T-helper 1 cell treated with Interleukin-12 subunit alpha and Interleukin-12 subunit beta and Interleukin-4 antibody, amounts not matched to agents 30 μg/mL and 1 μg/mL, for 36 hours (primary cell): ENCODE results near the gene CC2D1B.
A peak's percentile ranks its signal among the peaks of the same experiment; 100 is the strongest.

Experiments
- H3K27ac Mint-ChIP-seq: one replicate; pipeline ENCODE4 v1.8.0; 2021; ENCODE audit warnings: mild to moderate bottlenecking, mixed read lengths
- H3K27me3 Mint-ChIP-seq: one replicate; pipeline ENCODE4 v1.8.0; 2021; ENCODE audit warnings: low read depth, mixed read lengths
- H3K36me3 Mint-ChIP-seq: one replicate; pipeline ENCODE4 v1.8.0; 2021; ENCODE audit warnings: low read depth, mixed read lengths
- H3K4me1 Mint-ChIP-seq: one replicate; pipeline ENCODE4 v1.8.0; 2021; ENCODE audit warnings: low read depth, mixed read lengths
- H3K4me3 Mint-ChIP-seq: one replicate; pipeline ENCODE4 v1.8.0; 2021; ENCODE audit warnings: mild to moderate bottlenecking, moderate library complexity, mixed read lengths
- H3K9me3 Mint-ChIP-seq: one replicate; pipeline ENCODE4 v1.8.0; 2021; ENCODE audit warnings: mixed read lengths

CC2D1B gene

DNA sequence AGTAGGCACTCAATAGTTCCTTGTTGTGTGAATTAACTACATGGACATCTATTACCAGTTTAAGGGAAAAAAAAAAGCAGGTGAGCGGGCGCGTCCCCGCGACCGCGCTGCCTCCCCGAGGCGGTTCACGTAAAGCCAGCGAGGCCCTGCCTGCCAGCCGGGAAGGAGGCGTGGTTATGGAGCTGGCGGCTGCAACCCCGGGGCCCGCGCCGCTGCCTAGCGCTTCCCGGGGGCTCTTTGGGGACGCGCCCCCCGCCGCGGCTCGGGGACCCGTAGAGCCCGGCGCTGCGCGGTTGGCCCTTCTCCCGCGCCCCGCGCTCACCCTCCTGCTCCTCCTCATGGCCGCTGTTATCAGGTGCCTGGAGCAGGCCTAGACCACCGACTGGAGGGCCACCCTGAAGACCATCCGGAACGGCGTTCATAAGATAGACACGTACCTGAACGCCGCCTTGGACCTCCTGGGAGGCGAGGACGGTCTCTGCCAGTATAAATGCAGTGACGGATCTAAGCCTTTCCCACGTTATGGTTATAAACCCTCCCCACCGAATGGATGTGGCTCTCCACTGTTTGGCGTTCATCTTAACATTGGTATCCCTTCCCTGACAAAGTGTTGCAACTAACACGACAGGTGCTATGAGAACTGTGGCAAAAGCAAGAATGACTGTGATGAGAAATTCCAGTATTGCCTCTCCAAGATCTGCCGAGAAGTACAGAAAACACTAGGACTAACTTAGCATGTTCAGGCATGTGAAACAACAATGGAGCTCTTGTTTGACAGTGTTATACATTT lies 2.6 kb upstream of the CC2D1B start:
- H3K9me3 Mint-ChIP-seq, result no peaks in the 10 kb centered on the region
- H3K4me1 Mint-ChIP-seq, result peaks cover 31% of the 10 kb centered on the region

DNA sequence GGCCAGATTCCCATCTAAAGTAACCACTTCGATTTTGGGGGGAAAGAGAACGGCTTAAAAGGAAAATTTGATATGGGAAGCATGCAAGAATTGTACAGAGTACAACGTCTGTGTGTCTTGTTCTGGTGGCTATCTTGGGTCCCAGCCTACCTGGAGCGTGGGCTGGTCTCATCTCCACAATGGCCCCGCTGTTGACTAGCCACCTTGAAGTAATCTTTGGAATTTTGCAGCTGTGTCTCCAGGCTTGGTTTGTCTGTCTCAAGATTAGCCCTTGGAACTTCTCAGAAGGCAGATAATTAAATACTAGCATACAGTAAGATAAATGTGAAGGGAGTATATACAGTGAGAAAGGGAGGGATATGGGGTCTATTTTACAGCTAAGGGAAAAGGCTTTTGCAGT lies 1.3 kb upstream of the CC2D1B start:
- H3K4me1 Mint-ChIP-seq, result peaks cover 31% of the 10 kb centered on the region
- peaks cover 15% of the 10 kb centered on the region for H3K36me3 Mint-ChIP-seq
- H3K27ac Mint-ChIP-seq, result no peak overlapping the region
- H3K9me3 Mint-ChIP-seq, result no peaks in the 10 kb centered on the region
- no peaks in the 10 kb centered on the region for H3K27me3 Mint-ChIP-seq
- H3K4me3 Mint-ChIP-seq, result peak overlapping the region; percentile 10

More for the DNA sequence above, 2.6 kb upstream of the CC2D1B start:
- no peaks in the 10 kb centered on the region for H3K27me3 Mint-ChIP-seq
- H3K4me3 Mint-ChIP-seq, result peak overlapping the region; percentile 57
- peak overlapping the region; percentile 15 for H3K27ac Mint-ChIP-seq
- H3K36me3 Mint-ChIP-seq, result peaks cover 19% of the 10 kb centered on the region

DNA sequence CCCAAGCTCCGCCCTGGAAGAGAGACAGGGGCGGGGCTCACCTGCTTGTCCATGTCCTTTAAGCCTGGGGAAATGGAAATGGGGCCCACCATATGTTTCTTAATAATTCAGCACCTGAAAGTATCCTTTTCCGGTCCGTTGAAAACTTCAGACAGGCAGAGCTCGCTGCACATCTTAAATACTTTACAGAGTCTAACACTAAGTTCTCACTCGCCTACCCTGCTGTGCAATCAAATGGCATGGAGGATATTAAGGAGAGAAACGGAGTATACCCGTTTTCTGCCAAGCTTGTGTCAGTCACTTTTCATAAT lies 467 bp upstream of the CC2D1B start:
- Mint-ChIP-seq H3K4me1 (peaks cover 33% of the 10 kb centered on the region), H3K4me3 (peak overlapping the region; percentile 98), H3K36me3 (peaks cover 23% of the 10 kb centered on the region), H3K9me3 (no peaks in the 10 kb centered on the region), H3K27me3 (no peaks in the 10 kb centered on the region), H3K27ac (peak overlapping the region; percentile 78)

DNA sequence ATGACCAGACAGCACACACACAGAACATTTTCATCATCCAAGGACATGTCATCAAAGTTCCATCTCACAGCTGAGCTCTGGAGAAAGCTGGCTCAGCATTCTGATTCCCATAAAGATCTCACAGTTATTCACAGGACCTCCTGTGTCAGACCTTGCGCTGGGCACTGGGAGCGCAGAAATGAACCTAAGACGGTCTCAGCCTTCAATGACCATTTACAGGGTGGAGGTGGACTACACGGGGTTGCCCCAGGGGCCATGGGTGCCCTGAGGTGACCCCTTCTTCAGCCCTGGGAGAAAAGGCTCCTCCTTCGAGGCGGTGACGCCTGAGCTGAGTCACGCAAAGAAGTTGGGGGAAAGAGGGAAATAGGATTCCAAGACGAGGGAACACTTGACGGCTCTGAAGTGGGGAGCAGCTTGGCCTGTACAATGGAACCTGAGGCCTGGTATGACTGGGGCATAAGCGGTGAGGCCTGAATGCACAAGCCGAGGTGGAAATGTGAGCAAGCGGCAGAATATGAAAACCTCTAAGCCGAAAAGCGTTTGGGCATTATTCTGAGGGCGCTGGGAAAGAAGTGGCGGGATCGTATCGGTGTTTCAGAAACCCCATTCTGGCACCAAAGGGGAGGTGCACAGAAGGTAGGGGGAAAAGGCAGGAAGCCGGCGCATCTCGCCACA lies 797 bp downstream of the CC2D1B start:
- Mint-ChIP-seq H3K9me3 (no peaks in the 10 kb centered on the region), H3K27ac (peak overlapping the region; percentile 97), H3K27me3 (no peaks in the 10 kb centered on the region), H3K4me3 (peak overlapping the region; percentile 98), H3K4me1 (peaks cover 33% of the 10 kb centered on the region), H3K36me3 (peaks cover 28% of the 10 kb centered on the region)

DNA sequence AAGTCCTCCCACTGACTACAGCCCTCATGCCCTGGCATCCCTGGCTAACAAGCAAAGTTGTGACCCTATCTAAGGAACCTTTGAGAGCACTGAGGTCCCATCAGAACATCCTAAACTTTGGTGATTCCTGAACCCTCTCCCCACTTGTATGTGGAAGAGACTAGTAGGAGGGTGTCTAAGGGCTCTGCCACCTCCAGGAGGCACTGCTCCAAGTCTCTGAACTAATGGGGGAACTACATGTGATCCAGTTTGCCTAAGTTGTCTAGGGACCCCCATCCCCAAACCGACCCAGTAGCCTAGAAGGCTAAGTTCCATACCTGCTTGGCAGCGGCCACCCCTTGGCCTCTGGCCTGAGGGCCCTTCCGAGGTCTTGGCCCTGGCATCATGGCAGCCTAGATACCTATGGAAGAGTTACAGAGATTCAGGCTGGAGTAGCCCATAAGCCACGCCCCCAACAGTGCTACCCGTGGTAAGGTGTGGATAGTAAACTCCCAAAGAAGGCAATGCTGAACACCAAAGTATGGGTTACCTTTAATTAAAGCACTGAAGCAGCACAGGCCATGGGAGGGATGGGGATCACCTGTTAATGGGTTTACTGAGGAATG lies 1.7 kb downstream of the CC2D1B start:
- Mint-ChIP-seq H3K4me1 (peaks cover 33% of the 10 kb centered on the region), H3K27me3 (no peaks in the 10 kb centered on the region), H3K27ac (peak overlapping the region; percentile 77), H3K4me3 (peak overlapping the region; percentile 82), H3K36me3 (peaks cover 29% of the 10 kb centered on the region), H3K9me3 (no peaks in the 10 kb centered on the region)

DNA sequence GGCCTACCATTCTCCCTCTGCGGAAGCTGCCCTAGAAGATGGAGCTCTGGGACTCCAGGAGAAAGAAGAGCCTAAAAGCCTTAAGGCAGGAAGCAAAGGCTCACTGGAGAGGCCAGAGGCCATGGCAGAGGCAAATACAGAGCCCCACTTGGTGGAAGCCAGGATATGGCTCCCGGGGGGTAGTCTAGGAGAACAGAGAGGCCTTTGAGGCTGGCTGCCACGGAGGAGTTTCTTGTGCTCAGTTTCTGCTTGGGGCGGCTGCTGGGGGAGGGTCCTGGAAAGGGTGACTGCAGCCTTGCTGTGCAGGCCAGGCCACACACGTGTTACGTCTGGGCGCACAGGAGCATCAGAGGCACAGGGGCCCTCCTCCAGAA lies 5.4 kb downstream of the CC2D1B start:
- Mint-ChIP-seq H3K9me3 (no peaks in the 10 kb centered on the region), H3K36me3 (peaks cover 54% of the 10 kb centered on the region), H3K27ac (no peak overlapping the region), H3K4me1 (peaks cover 24% of the 10 kb centered on the region), H3K4me3 (no peak overlapping the region), H3K27me3 (no peaks in the 10 kb centered on the region)

DNA sequence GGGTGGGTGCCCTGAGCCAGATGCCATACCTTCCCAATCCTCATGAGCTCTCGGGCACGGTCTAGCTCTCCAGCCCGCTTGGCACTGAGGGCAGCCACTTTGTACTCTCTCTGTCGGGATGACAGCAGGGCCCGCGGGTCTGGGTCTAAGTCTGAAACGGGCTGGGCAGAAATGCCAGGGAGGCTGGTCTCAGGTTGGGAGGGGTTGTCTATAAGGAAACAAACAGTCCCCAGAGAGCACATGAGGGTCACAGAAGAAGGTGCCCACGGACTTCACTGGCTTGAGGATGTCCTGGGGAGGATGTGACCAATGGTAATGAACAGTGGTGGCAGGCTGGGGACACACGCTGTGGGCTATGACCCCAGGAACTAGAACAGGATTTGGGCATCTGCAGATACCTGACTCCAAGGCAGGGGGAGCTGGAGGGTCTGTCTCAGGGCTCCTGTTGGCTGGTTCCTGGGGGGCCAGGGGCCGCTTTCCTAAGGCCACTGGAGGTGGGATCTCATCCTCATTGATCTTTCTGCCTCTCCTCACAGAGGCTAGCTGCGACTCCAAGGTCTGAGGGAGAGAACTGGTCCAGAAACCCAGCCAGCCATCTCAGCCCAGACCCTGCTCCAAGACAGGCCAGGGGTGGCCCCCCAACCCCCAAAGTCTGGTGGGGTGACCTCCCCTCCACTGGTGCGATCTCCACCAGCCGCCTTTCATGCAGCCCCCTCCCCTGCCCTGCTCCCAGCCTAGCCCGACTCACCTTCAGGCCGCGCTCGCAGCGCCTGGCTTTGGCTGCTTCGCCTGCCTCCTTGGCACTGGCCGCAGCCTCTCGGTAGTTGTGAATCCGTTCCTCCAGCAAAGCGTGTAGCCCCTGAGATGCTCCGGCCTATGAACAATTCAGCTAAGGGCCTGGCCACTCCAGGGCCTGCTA lies 6.1 kb downstream of the CC2D1B start:
- peaks cover 18% of the 10 kb centered on the region for H3K4me1 Mint-ChIP-seq
- H3K27ac Mint-ChIP-seq, result no peak overlapping the region
- H3K9me3 Mint-ChIP-seq, result no peaks in the 10 kb centered on the region
- no peaks in the 10 kb centered on the region for H3K27me3 Mint-ChIP-seq
- peaks cover 55% of the 10 kb centered on the region for H3K36me3 Mint-ChIP-seq
- H3K4me3 Mint-ChIP-seq, result no peak overlapping the region

DNA sequence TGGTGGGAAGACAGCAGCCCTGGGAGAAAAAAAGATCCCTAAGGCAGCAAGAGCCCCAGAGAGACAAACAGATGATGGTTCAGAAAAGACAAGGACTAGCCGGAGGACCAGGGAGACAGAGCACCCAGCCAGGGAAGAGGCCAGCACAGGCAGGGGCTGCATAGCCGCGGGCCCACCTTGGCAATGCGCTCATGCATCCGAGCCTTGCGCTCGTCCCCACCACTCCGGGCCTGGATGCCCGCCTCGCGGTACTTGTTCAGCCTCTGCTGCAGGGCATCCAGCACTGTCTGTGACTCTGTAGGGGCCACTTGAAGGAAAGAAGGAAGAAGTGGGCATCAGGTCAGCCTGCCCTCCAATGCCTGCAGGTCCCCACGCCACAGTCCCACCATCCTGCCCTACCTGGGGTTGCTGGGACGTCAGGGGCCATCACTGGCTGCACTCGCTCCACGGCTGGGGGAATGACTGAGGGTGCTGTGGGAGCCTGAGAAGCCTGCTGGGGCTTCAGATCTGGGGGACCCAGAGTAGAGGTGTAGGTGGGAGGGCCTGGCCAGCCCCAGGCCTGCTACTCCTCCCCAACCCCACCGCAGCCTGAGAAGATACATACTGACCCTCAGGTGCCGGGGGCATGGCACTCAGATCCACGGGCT lies 7.0 kb downstream of the CC2D1B start:
- peaks cover 10% of the 10 kb centered on the region for H3K4me1 Mint-ChIP-seq
- no peak overlapping the region for H3K27ac Mint-ChIP-seq

DNA sequence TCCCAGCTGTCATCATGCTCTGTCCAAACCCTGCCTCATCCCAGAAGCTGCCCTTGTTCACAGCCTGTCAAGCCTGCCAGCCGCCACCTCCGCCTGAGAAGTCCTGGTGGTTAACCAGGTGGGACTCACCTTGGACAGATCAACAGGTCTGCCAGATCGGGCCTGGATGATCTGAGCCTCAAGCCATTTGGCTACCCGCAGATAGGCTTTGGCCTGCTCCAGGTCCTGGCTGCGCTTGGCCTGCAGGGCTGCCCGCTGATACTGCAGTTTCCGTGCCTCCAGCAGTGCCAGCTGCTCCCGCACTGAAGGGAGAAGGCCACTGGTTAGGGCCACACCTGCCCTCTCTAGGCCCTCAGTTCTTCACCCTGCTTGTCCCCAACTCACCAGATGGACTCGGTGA lies 8.6 kb downstream of the CC2D1B start:
- Mint-ChIP-seq H3K9me3 (no peaks in the 10 kb centered on the region), H3K27ac (no peak overlapping the region), H3K4me3 (no peak overlapping the region), H3K27me3 (no peaks in the 10 kb centered on the region), H3K4me1 (peaks cover 8% of the 10 kb centered on the region), H3K36me3 (peaks cover 73% of the 10 kb centered on the region)

More for the DNA sequence above, 7.0 kb downstream of the CC2D1B start:
- Mint-ChIP-seq H3K4me3 (no peak overlapping the region), H3K9me3 (no peaks in the 10 kb centered on the region), H3K27me3 (no peaks in the 10 kb centered on the region), H3K36me3 (peaks cover 61% of the 10 kb centered on the region)

DNA sequence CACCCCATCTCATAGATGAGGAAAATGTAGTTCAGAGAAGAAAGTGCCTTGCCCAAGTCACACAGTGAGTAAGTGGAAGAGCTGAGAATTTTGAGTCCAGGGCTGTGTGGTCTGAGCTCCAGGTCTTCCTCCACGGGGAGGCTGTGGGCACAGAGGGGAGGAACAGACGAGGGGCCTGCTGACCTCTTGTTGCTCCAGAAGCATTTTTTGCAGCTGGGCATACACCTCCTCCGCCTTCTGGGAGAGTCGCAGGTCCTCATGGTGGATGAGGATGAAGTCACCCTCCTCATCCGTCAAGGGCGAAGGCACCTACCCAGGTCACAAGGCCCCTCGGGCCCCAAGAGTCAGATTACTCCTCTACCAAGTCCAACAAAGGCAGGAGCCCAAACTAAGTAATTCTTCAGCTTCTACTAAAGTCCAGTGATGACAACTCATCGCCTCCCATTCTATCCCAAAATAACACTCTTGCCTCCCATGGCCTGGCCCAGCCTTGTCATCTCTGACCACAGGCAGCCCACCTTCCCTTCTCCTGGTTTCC lies 9.1 kb downstream of the CC2D1B start:
- Mint-ChIP-seq H3K36me3 (peaks cover 70% of the 10 kb centered on the region), H3K4me3 (no peak overlapping the region), H3K4me1 (peaks cover 8% of the 10 kb centered on the region), H3K27ac (no peak overlapping the region), H3K9me3 (no peaks in the 10 kb centered on the region), H3K27me3 (no peaks in the 10 kb centered on the region)

DNA sequence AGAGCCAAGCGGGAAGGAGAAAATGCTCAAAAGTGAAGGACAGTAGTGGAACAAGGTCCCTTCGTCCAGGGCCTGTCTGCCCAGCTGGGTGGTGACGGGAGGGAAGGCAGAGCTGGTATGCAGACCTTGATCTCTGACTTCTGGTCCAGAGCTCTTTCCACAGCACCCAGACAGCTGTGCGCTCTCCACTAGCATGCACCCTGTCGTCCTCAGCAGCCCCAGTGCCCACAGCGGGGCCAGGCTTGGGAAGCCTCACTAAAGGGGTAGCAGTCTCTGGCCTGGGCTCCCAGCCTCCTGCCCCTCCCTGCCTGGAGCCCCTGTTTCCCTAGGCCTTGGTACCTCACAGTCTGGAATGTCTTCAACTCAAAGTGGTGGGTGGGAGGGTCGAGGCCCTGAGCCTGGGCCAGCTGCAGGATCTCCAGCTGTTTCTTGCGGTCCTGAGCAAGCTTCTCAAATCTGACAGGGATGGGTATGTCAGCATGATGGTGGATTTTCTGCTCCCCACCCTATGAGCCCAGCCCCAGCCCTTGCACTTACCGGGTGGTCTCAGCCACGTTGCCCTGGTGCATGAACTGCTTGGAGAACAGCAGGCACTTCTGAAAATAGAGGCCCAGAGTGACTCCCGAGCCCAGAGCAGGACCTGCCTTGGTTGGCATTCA lies 10.0 kb downstream of the CC2D1B start:
- H3K27me3 Mint-ChIP-seq, result no peaks in the 10 kb centered on the region
- H3K4me3 Mint-ChIP-seq, result no peak overlapping the region
- H3K27ac Mint-ChIP-seq, result no peak overlapping the region
- peaks cover 6% of the 10 kb centered on the region for H3K4me1 Mint-ChIP-seq
- H3K36me3 Mint-ChIP-seq, result peaks cover 62% of the 10 kb centered on the region
- H3K9me3 Mint-ChIP-seq, result no peaks in the 10 kb centered on the region

DNA sequence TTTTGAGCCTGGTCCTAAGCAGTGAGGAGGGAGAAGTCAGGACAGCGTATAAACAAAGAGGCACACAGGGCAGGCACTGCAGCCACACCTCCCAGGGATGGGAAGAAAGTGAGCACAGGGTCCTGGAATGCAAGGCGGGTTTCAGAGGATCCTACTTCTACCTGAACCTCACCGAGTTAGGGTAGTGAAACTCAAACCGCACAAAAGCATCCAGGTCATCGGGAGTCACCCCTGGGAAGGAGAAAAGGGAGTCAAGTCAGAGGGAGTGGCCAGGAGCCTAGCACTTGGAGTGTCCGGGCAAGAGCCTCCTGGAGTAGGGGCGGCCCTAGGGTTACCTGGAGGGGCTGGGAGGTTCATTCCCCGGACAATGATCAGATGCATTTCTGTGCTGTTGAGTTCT lies 10.6 kb downstream of the CC2D1B start:
- H3K9me3 Mint-ChIP-seq, result no peaks in the 10 kb centered on the region
- H3K27me3 Mint-ChIP-seq, result no peaks in the 10 kb centered on the region
- H3K4me3 Mint-ChIP-seq, result no peak overlapping the region
- no peak overlapping the region for H3K27ac Mint-ChIP-seq
- H3K4me1 Mint-ChIP-seq, result peaks cover 6% of the 10 kb centered on the region
- H3K36me3 Mint-ChIP-seq, result peaks cover 60% of the 10 kb centered on the region

DNA sequence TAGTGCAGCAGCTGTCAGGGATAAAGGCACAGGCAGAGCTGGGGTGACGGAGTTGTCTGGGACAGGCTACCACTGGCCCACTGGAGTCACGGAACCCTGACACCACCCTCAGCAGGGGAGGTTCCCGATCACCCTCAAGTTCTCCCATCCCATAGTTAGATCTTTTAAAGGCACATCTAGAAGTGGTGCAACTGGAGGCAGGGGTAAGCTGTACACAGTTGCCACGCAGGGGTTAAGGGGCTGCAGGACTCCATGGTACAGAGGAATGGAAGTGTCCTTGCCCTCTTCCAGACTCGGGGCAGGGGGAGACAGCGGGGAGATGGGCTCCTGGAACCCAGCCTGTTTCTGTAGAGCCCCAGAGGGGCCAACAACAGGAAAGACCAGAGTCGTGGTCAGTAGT lies 13.3 kb downstream of the CC2D1B start:
- no peaks in the 10 kb centered on the region for H3K9me3 Mint-ChIP-seq
- no peak overlapping the region for H3K4me3 Mint-ChIP-seq
- H3K4me1 Mint-ChIP-seq, result peaks cover 2% of the 10 kb centered on the region
- H3K27ac Mint-ChIP-seq, result no peak overlapping the region
- H3K36me3 Mint-ChIP-seq, result peaks cover 44% of the 10 kb centered on the region
- no peaks in the 10 kb centered on the region for H3K27me3 Mint-ChIP-seq
